Esophagus muscularis mucosa (tissue), 4 donors: Measurements from ENCODE around the gene GNB3. TPM values are rescaled to one million over a fixed set of nuclear protein-coding genes. Genes with fewer than 3 reads are reported as not detected.
"Not testable (repeated sequence)": the region's sequence is repeated elsewhere in the genome, so short reads cannot be mapped to it uniquely, and the experiment has no call there.

Experiments used
- DNase-seq: peaks from one replicate; pipeline ENCODE4 v3.0.0-alpha.2; 2017; ENCODE audit errors: extremely low spot score
- H3K27ac ChIP-seq, 4 donors: fragments of 200-600 bp; sonication (generic); replicated peaks in 1 of 4; 1 replicate in 3 of 4; 2 replicates in 1 of 4; pipeline ENCODE4 v1.5.1; 2016 to 2019; ENCODE audit warnings: mild to moderate bottlenecking in 1 of 4
- H3K27me3 ChIP-seq, 4 donors: fragments of 200-600 bp; sonication (generic); one replicate each; pipeline versions ENCODE4 v1.5.1 to v1.6.0; 2016 to 2019
- H3K36me3 ChIP-seq, 4 donors: fragments of 200-600 bp; sonication (generic); one replicate each; pipeline ENCODE4 v1.5.1; 2016 to 2019
- H3K4me1 ChIP-seq, 4 donors: fragments of 200-600 bp; sonication (generic); one replicate each; pipeline ENCODE4 v1.5.1; 2016 to 2019
- H3K4me3 ChIP-seq, 4 donors: fragments of 200-600 bp; sonication (generic); 1 replicate in 2 of 4; 2 replicates in 2 of 4; pipeline ENCODE4 v1.5.1; 2016 to 2019; ENCODE audit warnings: mild to moderate bottlenecking in 4 of 4, moderate library complexity in 1 of 4
- H3K9me3 ChIP-seq, 4 donors: fragments of 200-600 bp; sonication (generic); 1 replicate in 3 of 4; 2 replicates in 1 of 4; pipeline ENCODE4 v1.5.1; 2016 to 2019
- EP300 ChIP-seq: sonication (generic); formaldehyde crosslinking; IDR thresholded peaks from one replicate; pipeline ENCODE4 v1.6.1; 2017; ENCODE audit warnings: antibody characterized with exemption
- POLR2A ChIP-seq: fragments of 450-650 bp; IDR thresholded peaks from one replicate; pipeline ENCODE4 v1.6.1; 2017; ENCODE audit warnings: antibody characterized with exemption, moderate library complexity, mild to moderate bottlenecking, low read depth
- POLR2AphosphoS5 ChIP-seq, 2 donors: sonication (generic); formaldehyde crosslinking; IDR thresholded peaks; one replicate each; pipeline ENCODE4 v1.6.1; 2017; ENCODE audit warnings: antibody characterized with exemption in 2 of 2
- WGBS: methylation state at CpG from one replicate; pipeline ENCODE4 v1.1.5; 2018; 5-methylcytosine and 5-hydroxymethylcytosine counted together
- intact Hi-C: fragments of 100-400 bp; cut with DNase I; formaldehyde crosslinking; loops from one replicate; pipeline ENCODE4 v1.15.1; 2023
- total RNA-seq, 4 donors: library from RNA; depleted of rRNA; stranded (reverse); fragments of >200 nt; gene quantifications; one replicate each; pipeline versions ENCODE4 v1.1.0 to v1.2.1, GENCODE V29; 2016
- TF ChIP-seq, protein P1 (sequence below), 3 experiments: fragments of 200-600 bp in 2 of 3; fragments of 450-650 bp in 1 of 3; sonication (generic) in 2 of 3; IDR thresholded peaks; one replicate each; pipeline ENCODE4 v1.5.1; 2017 to 2019; ENCODE audit warnings: antibody characterized with exemption in 3 of 3, mild to moderate bottlenecking in 2 of 3, moderate library complexity in 1 of 3

The GNB3 gene
- total RNA-seq, 4 donors from 2014 or later: 0.39 to 1.7 (median 0.46) TPM

GRCh38 chr12:6871052-6871957, 30.6 kb downstream of the GNB3 start:
- Histone ChIP-seq H3K4me3 (peak overlapping the region; percentile 65 to 88 (median 70)), H3K9me3 (no peaks in the 10 kb centered on the region), H3K27me3 (no peaks in the 10 kb centered on the region), H3K4me1 (peaks cover 46 to 74% (median 62%) of the 10 kb centered on the region in 4 donors), H3K36me3 (peaks cover 11 to 30% (median 24%) of the 10 kb centered on the region in 4 donors), H3K27ac (peak overlapping the region; percentile 86 to 89 (median 88))
- 67% methylated on average over 11 of the region's 12 CpGs for WGBS
- TF ChIP-seq, protein P1, sequence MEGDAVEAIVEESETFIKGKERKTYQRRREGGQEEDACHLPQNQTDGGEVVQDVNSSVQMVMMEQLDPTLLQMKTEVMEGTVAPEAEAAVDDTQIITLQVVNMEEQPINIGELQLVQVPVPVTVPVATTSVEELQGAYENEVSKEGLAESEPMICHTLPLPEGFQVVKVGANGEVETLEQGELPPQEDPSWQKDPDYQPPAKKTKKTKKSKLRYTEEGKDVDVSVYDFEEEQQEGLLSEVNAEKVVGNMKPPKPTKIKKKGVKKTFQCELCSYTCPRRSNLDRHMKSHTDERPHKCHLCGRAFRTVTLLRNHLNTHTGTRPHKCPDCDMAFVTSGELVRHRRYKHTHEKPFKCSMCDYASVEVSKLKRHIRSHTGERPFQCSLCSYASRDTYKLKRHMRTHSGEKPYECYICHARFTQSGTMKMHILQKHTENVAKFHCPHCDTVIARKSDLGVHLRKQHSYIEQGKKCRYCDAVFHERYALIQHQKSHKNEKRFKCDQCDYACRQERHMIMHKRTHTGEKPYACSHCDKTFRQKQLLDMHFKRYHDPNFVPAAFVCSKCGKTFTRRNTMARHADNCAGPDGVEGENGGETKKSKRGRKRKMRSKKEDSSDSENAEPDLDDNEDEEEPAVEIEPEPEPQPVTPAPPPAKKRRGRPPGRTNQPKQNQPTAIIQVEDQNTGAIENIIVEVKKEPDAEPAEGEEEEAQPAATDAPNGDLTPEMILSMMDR (IDR thresholded peaks at IDR 0.05): no peak
- TF ChIP-seq EP300 (no peak), POLR2A (no peak), POLR2AphosphoS5 (IDR thresholded peaks at IDR 0.05) (no peak)
- DNase-seq: no peak
- intact Hi-C loops: loop anchor here (5.0 kb wide), 2 partner anchors 96 to 241 kb away; no protein-coding TSS in a partner anchor

GRCh38 chr12:6872073-6873048, 31.6 kb downstream of the GNB3 start:
- TF ChIP-seq, protein P1 (IDR thresholded peaks at IDR 0.05): peak in 2 of 3 experiments; percentile 85 to 91
- TF ChIP-seq POLR2AphosphoS5 (IDR thresholded peaks at IDR 0.05) (peak; percentile 47 to 72), POLR2A (no peak)
- 5% methylated on average over 8 of the region's 40 CpGs for WGBS
- Histone ChIP-seq H3K27me3 (no peaks in the 10 kb centered on the region), H3K9me3 (no peaks in the 10 kb centered on the region), H3K27ac (peak overlapping the region; percentile 86 to 89 (median 88)), H3K4me1 (peaks cover 39 to 66% (median 55%) of the 10 kb centered on the region in 4 donors), H3K4me3 (peak overlapping the region; percentile 65 to 88 (median 70)), H3K36me3 (peaks cover 11 to 30% (median 23%) of the 10 kb centered on the region in 4 donors)
- intact Hi-C loops: loop anchor here (5.0 kb wide), 2 partner anchors 95 to 240 kb away; no protein-coding TSS in a partner anchor
- no peak for DNase-seq

- peak; percentile 99 for DNase-seq
- Histone ChIP-seq H3K27me3 (no peaks in the 10 kb centered on the region), H3K27ac (peak within 1 kb of the TSS; percentile 86 to 89 (median 88)), H3K4me1 (peaks cover 37 to 61% (median 51%) of the 10 kb centered on the region in 4 donors), H3K36me3 (peaks cover 11 to 30% (median 23%) of the 10 kb centered on the region in 4 donors), H3K4me3 (peak within 1 kb of the TSS; percentile 65 to 88 (median 70)), H3K9me3 (no peaks in the 10 kb centered on the region)
- intact Hi-C loops: loop anchor here (5.0 kb wide), 2 partner anchors 94 to 239 kb away; no protein-coding TSS in a partner anchor
- TF ChIP-seq EP300: no peak
- TF ChIP-seq POLR2A: peak; percentile 74
- TF ChIP-seq, protein P1 (IDR thresholded peaks at IDR 0.05): peak in 2 of 3 experiments; percentile 10 to 37
- TF ChIP-seq POLR2AphosphoS5 (IDR thresholded peaks at IDR 0.05): peak; percentile 83 to 86
- WGBS: 3% methylated on average over 24 of the region's 66 CpGs
Observed at GRCh38 chr12:6873094-6874014, 32.6 kb downstream of the GNB3 start, which contains the start of gene SPSB2. Gene SPSB2, minus strand, starts transcription at chr12:6873303. Its CDS starts 402 bp downstream, at chr12:6872901.

DNA sequence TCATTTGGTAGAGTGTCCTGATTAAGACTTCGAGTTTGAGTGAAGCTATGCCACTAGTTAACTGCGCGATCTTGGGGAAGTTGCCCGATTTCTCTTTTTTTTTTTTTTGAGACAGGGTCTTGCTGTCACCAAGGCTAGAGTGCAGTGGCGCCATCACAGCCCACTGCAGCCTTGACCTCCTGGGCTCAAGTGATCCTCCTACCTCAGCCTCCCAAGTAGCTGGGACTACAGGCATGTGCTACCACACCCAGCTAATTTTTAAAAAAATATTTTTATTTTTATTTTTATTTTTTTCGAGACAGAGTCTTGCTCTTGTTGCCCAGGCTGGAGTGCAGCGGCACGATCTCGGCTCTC, 33.3 kb downstream of the GNB3 start:
- H3K36me3 ChIP-seq: peaks cover 11 to 26% (median 23%) of the 10 kb centered on the region in 4 donors
- not testable (repeated sequence) for H3K9me3 ChIP-seq, DNase-seq, H3K27me3 ChIP-seq
- WGBS: 59% methylated on average over 9 of the region's 9 CpGs
- peaks cover 31 to 55% (median 45%) of the 10 kb centered on the region in 4 donors for H3K4me1 ChIP-seq
- intact Hi-C loops: loop anchor here (5.0 kb wide), 2 partner anchors 93 to 238 kb away; no protein-coding TSS in a partner anchor
- H3K27ac ChIP-seq: peak overlapping the region; percentile 86 to 89 (median 88)
- peak overlapping the region; percentile 65 to 88 (median 70) for H3K4me3 ChIP-seq

DNA sequence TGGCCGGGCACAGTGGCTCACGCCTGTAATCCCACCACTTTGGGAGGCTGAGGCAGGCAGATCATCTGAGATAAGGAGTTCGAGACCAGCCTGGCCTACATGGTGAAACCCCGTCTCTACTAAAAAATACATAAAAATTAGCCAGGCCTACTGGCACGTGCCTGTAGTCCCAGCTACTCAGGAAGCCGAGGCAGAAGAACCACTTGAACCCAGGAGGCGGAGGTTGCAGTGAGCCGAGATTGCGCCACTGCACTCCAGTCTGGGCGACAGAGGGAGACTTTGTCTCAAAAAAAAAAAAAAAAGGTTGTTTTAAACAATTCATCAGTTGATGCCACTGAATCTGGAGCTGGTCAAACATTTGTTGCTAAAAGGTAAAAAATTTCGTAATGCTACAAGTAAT, 39.1 kb downstream of the GNB3 start:
- WGBS: 87% methylated on average over 11 of the region's 11 CpGs
- H3K27me3 ChIP-seq, H3K9me3 ChIP-seq, H3K4me1 ChIP-seq, H3K27ac ChIP-seq, DNase-seq, H3K4me3 ChIP-seq, intact Hi-C loops: not testable (repeated sequence)
- peaks cover 9 to 27% (median 19%) of the 10 kb centered on the region in 4 donors for H3K36me3 ChIP-seq
